Hepatic stellate cell (primary cell): ENCODE measurements around the gene PIEZO1.
"Not testable (repeated sequence)": the region's sequence is repeated elsewhere in the genome, so short reads cannot be mapped to it uniquely, and the experiment has no call there.

ENCODE experiments used
- DNase-seq: peaks from one replicate; pipeline ENCODE4 v3.0.0; 2011; ENCODE audit warnings: low spot score

Gene PIEZO1

DNA sequence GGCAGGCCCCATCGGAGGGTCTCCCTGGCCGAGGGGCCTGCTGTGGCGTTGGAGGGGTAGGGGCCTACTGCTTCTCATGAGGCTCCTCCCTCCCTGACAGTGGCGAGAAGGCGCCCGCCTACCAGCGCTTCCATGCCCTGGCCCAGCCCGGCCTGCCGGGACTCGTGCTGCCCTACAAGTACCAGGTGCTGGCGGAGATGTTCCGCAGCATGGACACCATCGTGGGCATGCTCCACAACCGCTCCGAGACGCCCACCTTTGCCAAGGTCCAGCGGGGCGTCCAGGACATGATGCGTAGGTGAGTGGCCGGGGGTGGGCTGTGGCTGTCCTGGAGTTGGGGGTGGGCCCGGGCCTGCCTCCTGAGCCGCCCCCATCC lies 20.3 kb upstream of the PIEZO1 start:
- no peak for DNase-seq

- no peak for DNase-seq
These were observed 19.7 kb upstream of the PIEZO1 start for GRCh38 chr16:88804552-88805339.

GRCh38 chr16:88804173-88804551 lies 19.1 kb upstream of the PIEZO1 start:
- DNase-seq, result no peak

DNA sequence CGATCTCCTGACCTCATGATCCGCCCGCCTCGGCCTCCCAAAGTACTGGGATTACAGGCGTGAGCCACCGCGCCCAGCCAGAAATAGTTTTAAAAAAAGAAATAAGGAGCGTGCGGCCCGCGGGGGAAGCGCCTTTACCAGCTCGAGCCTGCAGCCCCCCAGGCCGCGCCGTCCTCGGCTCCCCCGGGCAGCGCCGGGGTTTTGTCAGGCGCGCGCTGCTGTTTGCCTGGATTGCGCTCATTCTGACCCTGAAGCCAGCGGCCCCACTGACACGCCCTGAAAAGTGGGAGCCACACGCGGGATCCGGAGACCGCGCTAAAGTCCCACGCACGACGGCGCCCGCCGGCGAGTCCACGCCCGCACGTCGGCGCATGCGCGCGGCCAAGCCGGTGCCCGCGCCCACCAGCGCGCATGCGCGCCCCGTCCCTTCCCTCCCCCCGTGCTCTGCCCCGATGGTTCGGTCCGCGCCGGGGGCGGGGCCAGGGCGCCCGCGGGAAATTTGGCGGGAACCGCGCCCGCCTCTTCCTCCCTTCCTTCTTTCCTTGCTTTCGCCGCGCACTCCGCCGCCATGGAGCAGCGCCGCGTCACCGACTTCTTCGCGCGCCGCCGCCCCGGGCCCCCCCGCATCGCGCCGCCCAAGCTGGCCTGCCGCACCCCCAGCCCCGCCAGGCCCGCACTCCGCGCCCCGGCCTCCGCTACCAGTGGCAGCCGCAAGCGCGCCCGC lies 18.4 kb upstream of the PIEZO1 start, which contains the start of gene CDT1:
CDT1 (plus strand) TSS at position 526 of the 724 bp plus-strand sequence; CDS start at position 569, 43 bp downstream.
- DNase-seq, result peak; percentile 100

GRCh38 chr16:88800277-88800592 lies 15.2 kb upstream of the PIEZO1 start:
- DNase-seq, result no peak

GRCh38 chr16:88799569-88800276 lies 14.7 kb upstream of the PIEZO1 start:
- no peak for DNase-seq

- no peak for DNase-seq
These were observed 13.9 kb upstream of the PIEZO1 start for GRCh38 chr16:88798772-88799455.

GRCh38 chr16:88798073-88798472 lies 13.1 kb upstream of the PIEZO1 start:
- DNase-seq, result no peak

DNA sequence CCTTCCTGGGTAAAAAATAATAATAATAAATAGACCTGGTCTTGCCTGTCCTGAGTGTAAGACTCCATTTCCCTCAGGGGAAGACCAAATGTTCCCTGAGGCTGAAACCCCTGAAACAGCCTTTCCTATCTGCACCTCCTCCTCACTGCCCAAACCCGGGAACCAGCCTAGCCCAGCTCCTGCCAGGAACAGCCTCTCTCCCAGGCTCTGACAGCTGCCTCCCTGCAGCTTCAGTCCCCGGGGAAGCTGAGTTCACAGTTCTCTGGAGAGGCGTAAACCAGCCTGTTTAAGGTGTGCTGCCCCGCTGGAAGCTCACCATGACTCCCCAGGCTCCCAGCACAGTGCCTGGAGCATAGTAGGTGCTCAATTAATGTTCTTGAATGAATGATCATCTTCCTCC lies 11.3 kb upstream of the PIEZO1 start:
- no peak for DNase-seq

- no peak for DNase-seq
These were observed 8.4 kb upstream of the PIEZO1 start for GRCh38 chr16:88793251-88793954.

GRCh38 chr16:88792668-88793250 lies 7.7 kb upstream of the PIEZO1 start:
- DNase-seq, result no peak

DNA sequence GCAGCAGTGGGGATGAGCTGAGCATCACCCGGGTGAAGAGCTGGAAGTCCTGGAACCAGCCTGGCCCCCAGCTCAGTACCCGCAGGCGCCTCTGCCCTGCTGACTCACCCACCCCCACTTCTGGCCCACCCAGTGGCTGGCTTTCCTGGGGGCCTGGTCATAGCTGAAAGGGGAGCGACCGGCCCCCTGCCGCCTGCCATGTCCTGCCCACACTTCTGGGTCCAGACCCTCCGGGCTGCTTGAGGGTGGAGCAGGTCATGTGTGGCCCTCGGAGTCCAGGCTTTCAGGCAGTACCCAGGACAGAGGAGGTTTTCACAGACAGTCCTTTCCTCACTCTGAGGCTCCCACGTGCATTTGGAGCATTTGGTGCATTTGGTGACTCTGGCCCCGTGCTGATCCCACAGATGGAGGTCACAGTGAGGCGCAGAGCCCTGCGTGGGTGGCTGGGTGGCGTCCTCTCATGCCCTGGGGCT lies 7.1 kb upstream of the PIEZO1 start:
- no peak for DNase-seq

GRCh38 chr16:88790312-88791211 lies 5.5 kb upstream of the PIEZO1 start:
- no peak for DNase-seq

DNA sequence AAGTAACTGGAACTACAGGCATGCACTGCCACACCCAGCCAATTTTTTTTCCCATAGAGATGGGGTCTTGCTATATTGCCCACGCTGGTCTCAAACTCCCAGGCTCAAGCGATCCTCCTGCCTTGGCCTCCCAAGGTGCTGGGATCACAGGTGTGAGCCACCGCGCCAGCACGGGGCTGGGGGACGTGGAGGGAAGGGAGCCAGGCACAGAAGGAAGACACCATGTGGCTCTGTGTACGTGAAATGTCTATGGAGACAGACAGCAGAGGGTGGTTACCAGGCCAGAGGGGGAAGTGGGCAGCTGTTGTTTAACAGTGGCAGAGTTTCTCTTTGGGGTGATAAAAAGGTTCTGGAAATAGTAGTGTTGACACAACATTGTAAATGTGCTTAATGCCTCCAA lies 4.6 kb upstream of the PIEZO1 start:
- DNase-seq, result no peak

DNA sequence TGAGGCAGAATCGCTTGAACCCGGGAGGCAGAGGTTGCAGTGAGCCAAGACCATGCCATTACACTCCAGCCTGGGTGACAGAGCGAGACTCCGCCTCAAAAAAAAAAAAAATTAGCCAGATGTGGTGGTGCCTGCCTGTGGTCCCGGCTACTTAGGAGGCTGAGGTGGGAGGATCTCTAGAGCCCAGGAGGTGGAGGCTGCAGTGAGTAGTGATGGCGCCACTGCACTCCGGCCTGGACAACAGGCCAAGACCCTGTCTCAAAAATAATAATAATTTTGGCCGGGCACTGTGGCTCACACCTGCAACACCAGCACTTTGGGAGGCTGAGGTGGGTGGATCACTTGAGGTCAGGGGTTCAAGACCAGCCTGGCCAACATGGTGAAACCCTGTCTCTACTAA lies 3.7 kb upstream of the PIEZO1 start:
- not testable (repeated sequence) for DNase-seq

GRCh38 chr16:88787579-88788314 lies 2.7 kb upstream of the PIEZO1 start:
- DNase-seq, result no peak

- DNase-seq, result no peak
These were observed 239 bp downstream of the PIEZO1 start for GRCh38 chr16:88784856-88785105.

GRCh38 chr16:88784074-88784855 lies 755 bp downstream of the PIEZO1 start:
- DNase-seq, result peak; percentile 83
